Coronary artery (tissue), 2 donors: ENCODE data around the gene ZNF827.

ENCODE experiments used
- DNase-seq: peaks from one replicate; pipeline ENCODE4 v3.0.0-alpha.2; 2017; ENCODE audit warnings: low spot score
- H3K27ac ChIP-seq, 2 donors: fragments of 200-600 bp; sonication (generic); one replicate each; pipeline ENCODE4 v1.5.1; 2016 to 2019
- H3K4me3 ChIP-seq: fragments of 200-600 bp; sonication (generic); 2 replicates; pipeline ENCODE4 v1.5.1; 2016; ENCODE audit warnings: mild to moderate bottlenecking, moderate library complexity
- TF ChIP-seq, protein P1 (sequence below): fragments of 200-600 bp; sonication (generic); IDR thresholded peaks from one replicate; pipeline ENCODE4 v1.5.1; 2019; ENCODE audit warnings: antibody characterized with exemption

ZNF827 gene, protein sequence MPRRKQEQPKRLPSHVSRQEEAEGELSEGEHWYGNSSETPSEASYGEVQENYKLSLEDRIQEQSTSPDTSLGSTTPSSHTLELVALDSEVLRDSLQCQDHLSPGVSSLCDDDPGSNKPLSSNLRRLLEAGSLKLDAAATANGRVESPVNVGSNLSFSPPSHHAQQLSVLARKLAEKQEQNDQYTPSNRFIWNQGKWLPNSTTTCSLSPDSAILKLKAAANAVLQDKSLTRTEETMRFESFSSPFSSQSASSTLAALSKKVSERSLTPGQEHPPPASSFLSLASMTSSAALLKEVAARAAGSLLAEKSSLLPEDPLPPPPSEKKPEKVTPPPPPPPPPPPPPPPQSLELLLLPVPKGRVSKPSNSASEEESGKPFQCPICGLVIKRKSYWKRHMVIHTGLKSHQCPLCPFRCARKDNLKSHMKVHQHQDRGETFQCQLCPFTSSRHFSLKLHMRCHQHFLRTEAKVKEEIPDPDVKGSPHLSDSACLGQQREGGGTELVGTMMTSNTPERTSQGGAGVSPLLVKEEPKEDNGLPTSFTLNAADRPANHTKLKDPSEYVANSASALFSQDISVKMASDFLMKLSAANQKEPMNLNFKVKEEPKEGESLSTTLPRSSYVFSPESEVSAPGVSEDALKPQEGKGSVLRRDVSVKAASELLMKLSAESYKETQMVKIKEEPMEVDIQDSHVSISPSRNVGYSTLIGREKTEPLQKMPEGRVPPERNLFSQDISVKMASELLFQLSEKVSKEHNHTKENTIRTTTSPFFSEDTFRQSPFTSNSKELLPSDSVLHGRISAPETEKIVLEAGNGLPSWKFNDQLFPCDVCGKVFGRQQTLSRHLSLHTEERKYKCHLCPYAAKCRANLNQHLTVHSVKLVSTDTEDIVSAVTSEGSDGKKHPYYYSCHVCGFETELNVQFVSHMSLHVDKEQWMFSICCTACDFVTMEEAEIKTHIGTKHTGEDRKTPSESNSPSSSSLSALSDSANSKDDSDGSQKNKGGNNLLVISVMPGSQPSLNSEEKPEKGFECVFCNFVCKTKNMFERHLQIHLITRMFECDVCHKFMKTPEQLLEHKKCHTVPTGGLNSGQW

DNA sequence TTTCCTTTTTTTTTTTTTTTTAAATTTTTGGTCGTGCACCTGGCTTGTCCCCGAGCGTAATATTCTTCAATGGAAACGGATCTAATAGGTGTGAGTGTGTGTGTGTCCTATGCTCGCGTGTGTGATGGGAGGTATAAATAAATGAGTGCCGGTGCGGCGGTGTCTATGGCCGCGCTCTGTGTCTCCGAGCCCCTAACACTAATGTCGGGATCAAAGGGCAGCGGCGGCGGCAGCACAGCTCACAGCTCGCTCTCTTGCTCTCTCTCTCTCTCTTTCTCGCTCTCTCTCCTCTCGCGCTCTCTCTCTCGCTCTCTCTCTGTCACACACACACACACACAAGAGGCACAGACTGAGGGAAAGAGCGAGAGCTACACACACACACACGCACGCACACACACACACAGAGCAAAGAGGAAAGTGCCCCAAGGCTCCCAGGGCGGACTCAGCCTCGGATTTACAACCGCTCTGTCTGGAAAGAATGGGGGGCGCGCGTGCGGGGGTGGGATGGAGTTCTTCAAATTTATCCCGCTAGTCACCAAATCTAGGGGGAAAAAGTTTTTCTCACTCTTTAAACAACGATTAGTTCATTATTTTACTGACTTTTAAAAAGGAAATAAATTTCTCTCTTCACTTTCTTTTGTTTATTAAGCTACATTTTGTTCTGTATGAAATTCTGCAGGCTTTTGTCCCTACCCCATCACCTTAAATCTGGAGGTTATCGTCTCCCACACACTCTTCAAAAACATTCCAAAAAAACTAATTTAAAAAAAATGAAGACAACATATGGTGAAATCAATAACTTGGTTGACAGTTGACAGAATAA, at the start of gene ZNF827:
TSS of gene ZNF827 (minus strand) at position 206 of the 823 bp plus-strand sequence. CDS start 416 bp downstream, outside the sequence.
- TF ChIP-seq, protein P1, sequence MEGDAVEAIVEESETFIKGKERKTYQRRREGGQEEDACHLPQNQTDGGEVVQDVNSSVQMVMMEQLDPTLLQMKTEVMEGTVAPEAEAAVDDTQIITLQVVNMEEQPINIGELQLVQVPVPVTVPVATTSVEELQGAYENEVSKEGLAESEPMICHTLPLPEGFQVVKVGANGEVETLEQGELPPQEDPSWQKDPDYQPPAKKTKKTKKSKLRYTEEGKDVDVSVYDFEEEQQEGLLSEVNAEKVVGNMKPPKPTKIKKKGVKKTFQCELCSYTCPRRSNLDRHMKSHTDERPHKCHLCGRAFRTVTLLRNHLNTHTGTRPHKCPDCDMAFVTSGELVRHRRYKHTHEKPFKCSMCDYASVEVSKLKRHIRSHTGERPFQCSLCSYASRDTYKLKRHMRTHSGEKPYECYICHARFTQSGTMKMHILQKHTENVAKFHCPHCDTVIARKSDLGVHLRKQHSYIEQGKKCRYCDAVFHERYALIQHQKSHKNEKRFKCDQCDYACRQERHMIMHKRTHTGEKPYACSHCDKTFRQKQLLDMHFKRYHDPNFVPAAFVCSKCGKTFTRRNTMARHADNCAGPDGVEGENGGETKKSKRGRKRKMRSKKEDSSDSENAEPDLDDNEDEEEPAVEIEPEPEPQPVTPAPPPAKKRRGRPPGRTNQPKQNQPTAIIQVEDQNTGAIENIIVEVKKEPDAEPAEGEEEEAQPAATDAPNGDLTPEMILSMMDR: no peak
- Histone ChIP-seq H3K27ac (peak within 1 kb of the TSS; percentile 94 to 99), H3K4me3 (peak within 1 kb of the TSS; percentile 87)
- DNase-seq: peak; percentile 76

DNA sequence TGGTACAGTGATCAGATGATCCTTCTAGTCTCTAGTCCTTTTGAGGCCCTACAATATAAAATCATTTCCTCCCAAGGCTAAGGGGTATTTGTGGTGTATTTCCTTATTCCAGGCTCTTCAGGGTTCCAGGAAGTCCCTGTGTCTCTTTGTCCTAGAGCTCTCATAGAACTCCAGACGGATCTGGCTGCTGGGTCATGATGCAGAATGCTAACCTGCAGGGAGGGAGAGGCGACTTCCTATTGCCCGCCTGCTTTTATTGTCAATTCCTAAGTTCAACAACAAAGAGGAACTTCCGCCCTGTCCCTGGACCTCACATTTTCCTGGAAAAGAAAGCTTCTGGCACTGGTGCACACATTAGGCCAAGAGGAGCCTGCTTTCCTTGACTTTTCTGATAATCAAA, 45.9 kb upstream of the ZNF827 start:
- TF ChIP-seq, protein P1: no peak
- Histone ChIP-seq H3K4me3 (no peak overlapping the region), H3K27ac (no peak overlapping the region)
- DNase-seq: no peak

- DNase-seq: no peak
- TF ChIP-seq, protein P1: no peak
- Histone ChIP-seq H3K27ac (no peak overlapping the region), H3K4me3 (no peak overlapping the region)
These were observed 44.2 kb upstream of the ZNF827 start for GRCh38 chr4:145982791-145983190.

- TF ChIP-seq, protein P1: no peak
- no peak overlapping the region for H3K27ac ChIP-seq
- no peak for DNase-seq
- no peak overlapping the region for H3K4me3 ChIP-seq
These were observed 40.5 kb upstream of the ZNF827 start for GRCh38 chr4:145979160-145979559.

DNA sequence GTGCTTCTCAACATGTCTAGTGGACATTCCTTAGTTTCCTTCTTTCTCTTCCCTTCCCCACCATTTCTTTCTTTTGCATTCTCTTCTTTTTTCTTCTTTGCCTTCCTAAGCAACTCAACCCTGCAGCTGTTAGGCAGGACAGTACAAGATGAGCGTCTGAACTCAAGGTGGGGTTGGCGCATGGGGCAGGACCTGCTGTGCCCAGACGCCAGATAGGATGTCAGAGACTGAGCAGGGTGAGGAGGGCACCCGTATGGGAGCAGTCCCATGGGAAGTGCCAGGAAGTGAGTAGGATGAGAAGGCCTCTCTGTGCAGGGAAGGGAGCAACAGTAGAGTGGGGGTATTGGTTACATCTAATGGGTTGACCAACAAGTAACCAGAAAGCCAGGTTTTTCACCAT, 38.1 kb upstream of the ZNF827 start:
- H3K27ac ChIP-seq: no peak overlapping the region

DNA sequence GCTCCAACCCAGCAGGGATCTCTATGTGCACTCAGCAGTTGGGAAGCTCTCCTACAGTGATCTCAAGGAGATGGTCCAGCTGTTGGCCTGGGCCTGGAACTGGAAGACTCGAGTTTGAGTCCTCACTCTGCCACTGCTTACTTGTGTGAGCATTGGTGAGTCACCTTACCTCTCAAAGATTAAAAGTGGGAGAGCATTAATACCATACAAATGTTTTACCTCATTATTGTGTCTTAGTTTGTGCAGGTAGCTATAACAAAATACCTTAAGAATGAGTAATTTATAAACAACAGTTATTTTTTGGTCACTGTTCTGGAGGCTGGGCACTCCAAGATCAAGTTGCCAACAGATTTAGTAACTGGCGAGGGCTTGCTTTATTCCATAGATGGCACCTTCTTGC, 21.4 kb upstream of the ZNF827 start:
- no peak overlapping the region for H3K4me3 ChIP-seq
- TF ChIP-seq, protein P1: no peak
- DNase-seq: no peak
- H3K27ac ChIP-seq: no peak overlapping the region

More for the DNA sequence above, 38.1 kb upstream of the ZNF827 start:
- no peak for DNase-seq
- H3K4me3 ChIP-seq: no peak overlapping the region
- TF ChIP-seq, protein P1: no peak
